Adipocyte (in vitro differentiated cells): ENCODE data around the gene TRAK1.

Experiments
- DNase-seq: peaks from one replicate; pipeline ENCODE4 v3.0.0-alpha.2; 2015; ENCODE audit warnings: low read depth
- H3K27me3 ChIP-seq: replicated peaks from 2 replicates; pipeline ENCODE4 v1.7.0; 2013; ENCODE audit warnings: mild to moderate bottlenecking, low read length, moderate library complexity; ENCODE audit not compliant: control insufficient read depth, insufficient read depth
- H3K36me3 ChIP-seq: 2 replicates; pipeline ENCODE4 v1.7.0; 2013; ENCODE audit warnings: low read length, mild to moderate bottlenecking, moderate library complexity; ENCODE audit not compliant: control insufficient read depth, insufficient read depth, severe bottlenecking
- H3K4me1 ChIP-seq: 2 replicates; pipeline ENCODE4 v1.7.0; 2013; ENCODE audit warnings: mild to moderate bottlenecking, low read length, moderate library complexity; ENCODE audit not compliant: control insufficient read depth, insufficient read depth
- H3K4me3 ChIP-seq: 2 replicates; pipeline ENCODE4 v1.7.0; 2013; ENCODE audit warnings: mild to moderate bottlenecking, low read length, moderate library complexity
- H3K9ac ChIP-seq: 2 replicates; pipeline ENCODE4 v1.7.0; 2013; ENCODE audit warnings: mild to moderate bottlenecking, low read length, moderate library complexity
- H3K9me3 ChIP-seq: 2 replicates; pipeline ENCODE4 v1.7.0; 2013; ENCODE audit warnings: mild to moderate bottlenecking, low read length, moderate library complexity; ENCODE audit not compliant: control insufficient read depth

Gene TRAK1

GRCh38 chr3:42204867-42205599, 113.9 kb downstream of the TRAK1 start:
- H3K9me3 ChIP-seq, result no peaks in the 10 kb centered on the region
- H3K36me3 ChIP-seq, result peaks cover 91% of the 10 kb centered on the region
- H3K9ac ChIP-seq, result no peak overlapping the region
- H3K4me3 ChIP-seq, result no peak overlapping the region
- H3K4me1 ChIP-seq, result no peaks in the 10 kb centered on the region
- no peak for DNase-seq
- H3K27me3 ChIP-seq, result no peaks in the 10 kb centered on the region

DNA sequence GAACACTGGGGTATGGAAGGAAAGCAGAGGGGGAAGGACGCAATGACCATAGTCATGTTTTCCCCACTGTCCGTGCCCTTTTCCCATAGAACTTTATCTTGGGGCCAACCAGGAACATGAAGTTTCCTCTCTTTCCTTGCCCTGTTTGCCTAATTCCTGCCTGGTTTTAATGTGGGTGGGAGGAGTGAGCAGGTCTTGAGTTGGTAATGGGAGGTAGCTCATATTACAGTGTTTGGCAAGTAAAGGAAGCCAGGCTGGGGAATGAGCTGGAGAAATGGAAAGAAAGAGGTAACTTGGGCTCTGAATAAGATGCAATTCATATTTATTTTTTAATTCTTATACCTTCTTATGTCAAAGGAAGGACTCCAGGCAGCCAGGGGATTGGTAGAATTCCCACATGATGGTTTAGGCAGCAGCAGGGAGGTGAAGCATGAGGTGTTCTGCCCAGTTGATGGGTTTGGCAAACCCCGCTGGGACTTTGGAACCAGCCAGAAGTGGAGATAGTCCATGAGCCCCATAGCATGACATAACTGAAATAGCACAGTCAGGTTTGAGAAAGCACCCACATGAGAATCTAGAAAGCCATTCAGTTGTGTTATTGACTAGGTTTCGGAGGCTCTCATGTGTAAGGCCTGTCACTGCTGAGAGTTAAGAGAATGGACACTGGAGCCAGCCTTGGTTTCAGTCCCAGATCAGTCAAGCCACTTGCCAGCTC, 114.8 kb downstream of the TRAK1 start:
- H3K9ac ChIP-seq, result no peak overlapping the region
- no peaks in the 10 kb centered on the region for H3K27me3 ChIP-seq
- peaks cover 90% of the 10 kb centered on the region for H3K36me3 ChIP-seq
- H3K4me3 ChIP-seq, result no peak overlapping the region
- H3K4me1 ChIP-seq, result no peaks in the 10 kb centered on the region
- H3K9me3 ChIP-seq, result no peaks in the 10 kb centered on the region
- no peak for DNase-seq

DNA sequence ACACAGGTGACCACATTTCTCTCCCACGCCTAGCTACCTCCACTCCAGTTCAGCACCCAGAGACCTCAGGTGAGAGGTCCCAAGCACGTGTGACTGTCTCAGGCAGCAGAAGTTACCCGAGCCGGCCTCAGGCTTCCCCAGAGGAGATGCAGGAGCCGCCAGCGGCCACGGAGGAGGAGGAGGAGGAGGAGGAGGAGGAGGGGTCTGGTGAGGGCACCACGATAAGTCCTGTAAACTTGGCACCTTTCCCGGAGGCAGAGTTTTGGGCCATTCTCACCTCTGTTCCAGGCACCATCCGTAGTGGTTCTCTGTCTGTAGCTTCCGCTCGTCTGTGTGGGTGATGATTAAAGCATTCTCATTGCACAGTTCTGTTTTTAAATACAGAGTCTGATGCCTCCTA, 118.8 kb downstream of the TRAK1 start:
- Histone ChIP-seq H3K9ac (no peak overlapping the region), H3K9me3 (no peaks in the 10 kb centered on the region), H3K4me3 (no peak overlapping the region), H3K27me3 (no peaks in the 10 kb centered on the region), H3K36me3 (peaks cover 80% of the 10 kb centered on the region), H3K4me1 (no peaks in the 10 kb centered on the region)
- DNase-seq, result no peak

DNA sequence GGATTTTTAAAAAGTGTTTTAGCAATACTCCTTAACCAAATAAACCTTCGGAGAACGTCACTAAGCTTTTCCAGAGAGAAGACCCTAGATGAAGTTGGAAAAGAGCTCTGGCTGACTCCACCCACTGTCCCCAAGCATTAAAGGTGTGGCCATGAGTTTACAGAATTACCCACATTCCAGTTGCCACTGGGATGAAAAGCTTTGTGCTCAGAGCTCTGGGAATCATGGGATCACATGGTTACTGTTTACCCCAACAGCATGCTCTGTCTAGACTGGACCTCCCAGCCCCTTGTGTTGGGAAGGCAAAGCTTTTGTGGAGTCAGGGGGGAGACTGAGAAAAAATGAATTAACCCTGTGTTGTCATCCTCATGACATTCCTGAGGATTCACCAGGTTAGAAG, 119.6 kb downstream of the TRAK1 start:
- Histone ChIP-seq H3K36me3 (peaks cover 77% of the 10 kb centered on the region), H3K4me1 (no peaks in the 10 kb centered on the region), H3K9me3 (no peaks in the 10 kb centered on the region), H3K4me3 (no peak overlapping the region), H3K9ac (no peak overlapping the region), H3K27me3 (no peaks in the 10 kb centered on the region)
- DNase-seq, result no peak

DNA sequence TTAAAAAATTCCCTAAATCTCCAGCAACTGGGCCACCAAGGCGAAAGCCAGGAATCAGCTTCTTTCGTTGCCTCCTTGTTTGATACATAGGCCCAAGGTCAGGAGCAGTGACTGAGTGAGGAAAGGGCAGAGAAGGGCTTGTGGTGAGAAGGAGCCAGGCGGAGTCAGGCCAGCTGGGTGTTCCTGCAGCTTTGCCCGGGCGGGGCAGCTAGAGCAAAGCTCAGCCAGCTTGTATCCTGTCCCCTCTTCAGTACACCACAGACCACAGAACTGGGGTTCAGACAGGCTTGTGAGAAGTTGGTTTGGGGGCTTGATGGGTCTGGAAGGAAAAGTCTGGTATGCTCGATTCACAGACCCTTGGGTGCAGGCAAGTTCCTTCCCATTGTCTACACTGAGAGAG, 122.3 kb downstream of the TRAK1 start:
- H3K9ac ChIP-seq, result no peak overlapping the region
- DNase-seq, result no peak
- no peaks in the 10 kb centered on the region for H3K4me1 ChIP-seq
- no peaks in the 10 kb centered on the region for H3K9me3 ChIP-seq
- H3K36me3 ChIP-seq, result peaks cover 66% of the 10 kb centered on the region
- H3K27me3 ChIP-seq, result no peaks in the 10 kb centered on the region
- no peak overlapping the region for H3K4me3 ChIP-seq

GRCh38 chr3:42214064-42214463, 122.9 kb downstream of the TRAK1 start:
- Histone ChIP-seq H3K9ac (no peak overlapping the region), H3K4me1 (no peaks in the 10 kb centered on the region), H3K9me3 (no peaks in the 10 kb centered on the region), H3K36me3 (peaks cover 60% of the 10 kb centered on the region), H3K4me3 (no peak overlapping the region), H3K27me3 (no peaks in the 10 kb centered on the region)
- no peak for DNase-seq

DNA sequence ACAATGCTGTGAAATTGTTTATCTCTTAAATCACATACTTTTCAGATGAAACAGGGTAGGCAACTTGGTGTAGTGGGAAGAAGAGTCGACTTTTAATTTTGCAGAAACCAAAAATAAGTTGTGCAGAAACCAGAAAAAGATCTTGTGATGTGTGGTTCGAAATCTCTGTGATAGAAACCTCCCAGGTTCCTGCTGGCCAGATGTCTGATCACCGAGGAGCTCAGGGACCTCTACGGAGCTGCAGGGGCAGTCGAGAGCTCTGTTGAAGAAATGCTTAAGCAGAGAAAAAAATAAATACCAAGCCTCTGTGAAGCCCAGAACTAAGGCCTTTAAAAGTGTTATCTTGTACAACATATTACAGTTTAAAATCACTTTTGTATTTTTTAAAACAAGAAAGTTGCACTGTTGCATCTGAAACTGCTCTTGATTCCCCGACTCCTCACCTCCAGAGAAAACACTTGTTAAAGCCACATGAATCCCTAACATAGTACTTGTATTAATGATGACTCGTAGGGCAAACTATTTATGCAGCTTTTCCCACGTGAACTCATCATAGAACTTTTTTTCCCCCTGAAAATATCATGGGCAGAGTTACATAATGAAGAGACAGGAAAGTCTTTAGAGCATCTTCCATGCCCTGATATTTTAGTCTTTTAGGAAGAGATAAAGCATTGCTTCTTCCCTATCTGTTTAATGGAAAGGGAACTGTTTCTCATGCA, 123.6 kb downstream of the TRAK1 start:
- peak; percentile 10 for DNase-seq
- H3K9me3 ChIP-seq, result no peaks in the 10 kb centered on the region
- H3K9ac ChIP-seq, result no peak overlapping the region
- H3K27me3 ChIP-seq, result no peaks in the 10 kb centered on the region
- H3K4me1 ChIP-seq, result no peaks in the 10 kb centered on the region
- H3K4me3 ChIP-seq, result no peak overlapping the region
- H3K36me3 ChIP-seq, result peaks cover 56% of the 10 kb centered on the region

GRCh38 chr3:42216302-42216701, 125.1 kb downstream of the TRAK1 start:
- DNase-seq, result no peak
- Histone ChIP-seq H3K36me3 (peaks cover 51% of the 10 kb centered on the region), H3K4me3 (no peak overlapping the region), H3K9me3 (no peaks in the 10 kb centered on the region), H3K4me1 (no peaks in the 10 kb centered on the region), H3K9ac (no peak overlapping the region), H3K27me3 (no peaks in the 10 kb centered on the region)

DNA sequence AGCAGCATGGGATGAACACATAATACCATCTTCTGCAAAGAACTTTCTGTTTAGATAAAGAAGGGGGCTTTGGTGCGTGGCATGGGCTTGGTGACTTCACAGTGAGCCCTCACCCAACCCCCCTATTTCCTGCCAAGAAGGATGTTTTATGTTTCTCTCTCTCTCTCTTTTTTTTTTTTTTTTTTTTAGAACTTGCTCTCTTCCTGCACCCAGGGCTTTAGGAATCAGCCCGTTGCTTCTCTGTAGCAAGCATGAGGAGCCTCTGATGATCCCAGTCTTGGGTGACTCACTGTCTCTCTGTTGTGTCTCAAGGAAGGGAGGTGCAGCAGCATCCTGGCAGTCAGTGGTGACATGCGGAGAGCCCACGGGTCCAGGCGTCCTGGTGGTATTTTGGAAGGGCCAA, 125.8 kb downstream of the TRAK1 start:
- Histone ChIP-seq H3K9ac (no peak overlapping the region), H3K4me3 (no peak overlapping the region), H3K9me3 (no peaks in the 10 kb centered on the region), H3K36me3 (peaks cover 45% of the 10 kb centered on the region), H3K27me3 (no peaks in the 10 kb centered on the region), H3K4me1 (no peaks in the 10 kb centered on the region)
- peak; percentile 9 for DNase-seq

DNA sequence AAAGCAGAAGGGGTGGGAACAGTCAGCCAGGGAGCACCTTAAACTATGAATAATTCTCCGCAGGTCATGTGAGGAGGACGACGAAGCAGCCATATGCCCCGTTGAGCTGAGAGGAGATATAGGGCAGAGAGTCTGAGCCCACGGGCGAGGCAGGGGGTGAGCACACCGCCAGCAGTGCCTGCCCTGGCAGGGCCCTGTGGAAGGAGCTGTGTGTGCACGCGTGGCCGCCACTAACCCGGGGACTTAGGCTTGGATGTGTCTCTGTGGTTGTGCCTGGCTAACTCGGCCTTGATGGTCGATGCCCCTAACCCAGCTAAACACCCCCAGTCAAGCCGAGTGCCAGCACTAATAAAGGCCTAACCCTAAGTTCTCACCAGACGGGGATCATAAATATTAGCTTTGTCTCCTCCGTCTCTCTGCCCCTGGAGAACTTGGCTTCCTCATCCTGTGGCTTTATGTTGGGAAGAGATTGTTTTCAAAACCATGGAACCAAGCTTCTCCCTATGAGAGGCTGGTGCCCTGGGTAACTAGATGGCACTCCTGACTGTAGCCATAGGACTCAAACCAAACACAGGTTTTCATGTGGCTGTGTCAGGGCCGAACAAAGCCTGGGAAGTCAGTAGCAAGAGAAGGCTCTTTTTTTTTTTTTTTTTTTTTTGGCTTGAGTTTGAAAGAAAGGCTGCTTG, 129.4 kb downstream of the TRAK1 start:
- no peaks in the 10 kb centered on the region for H3K9me3 ChIP-seq
- H3K4me3 ChIP-seq, result no peak overlapping the region
- no peaks in the 10 kb centered on the region for H3K27me3 ChIP-seq
- H3K9ac ChIP-seq, result no peak overlapping the region
- H3K36me3 ChIP-seq, result peaks cover 49% of the 10 kb centered on the region
- peaks cover 16% of the 10 kb centered on the region for H3K4me1 ChIP-seq
- no peak for DNase-seq
